SK-N-SH (cell line): ENCODE measurements around the gene TMUB1. TPM values are rescaled to one million over a fixed set of nuclear protein-coding genes. Genes with fewer than 3 reads are reported as not detected.
A peak's percentile ranks its signal among the peaks of the same experiment; 100 is the strongest.

Experiments used
- CTCF ChIA-PET: fragments of 300-600, 350-600 bp; formaldehyde crosslinking; extraction: SDS; loops from one replicate; lab custom pipeline; 2021; lab: Yijun Ruan, JAX
- POLR2A ChIA-PET: fragments of 350-600 bp; sonication (Branson Sonifier 250); formaldehyde crosslinking; extraction: SDS; loops from one replicate; lab custom pipeline; 2020; ENCODE audit warnings: antibody characterized with exemption, inconsistent platforms; lab: Yijun Ruan, JAX
- DNase-seq: peaks from one replicate; pipeline ENCODE4 v3.0.0; 2012
- H2AFZ ChIP-seq: fragments of 200-600 bp; sonication (generic); 2 replicates; pipeline ENCODE4 v1.8.1; 2016; ENCODE audit warnings: antibody characterized with exemption, mild to moderate bottlenecking, low read depth
- H3F3A ChIP-seq: fragments of 200-600 bp; sonication (generic); replicated peaks from 2 replicates; pipeline ENCODE3; 2016; ENCODE audit warnings: antibody characterized with exemption, mild to moderate bottlenecking; ENCODE audit not compliant: insufficient read depth
- H3K27ac ChIP-seq, 2 experiments: fragments of 200-500 bp in 1 of 2; fragments of 200-600 bp in 1 of 2; sonication (Bioruptor generic) in 1 of 2; sonication (generic), shearing (Covaris generic) in 1 of 2; 2 replicates each; pipeline versions ENCODE4 v1.5.1 to v1.6.1; 2014 to 2016; ENCODE audit warnings: low read depth in 2 of 2, inconsistent platforms in 1 of 2, low read length in 1 of 2, mild to moderate bottlenecking in 1 of 2, mixed read lengths in 1 of 2
- H3K27me3 ChIP-seq: fragments of 200-600 bp; sonication (generic), shearing (Covaris generic); 2 replicates; pipeline ENCODE4 v1.6.1; 2016; ENCODE audit warnings: mixed run types; ENCODE audit not compliant: insufficient read depth
- H3K36me3 ChIP-seq, 2 experiments: fragments of 200-500 bp in 1 of 2; fragments of 200-600 bp in 1 of 2; sonication (Bioruptor generic) in 1 of 2; sonication (generic) in 1 of 2; replicated peaks in 1 of 2; 2 replicates each; pipeline versions ENCODE3 to v1.5.1; 2014 to 2016; ENCODE audit warnings: low read length in 1 of 2, mild to moderate bottlenecking in 1 of 2; ENCODE audit not compliant: insufficient read depth in 2 of 2, control insufficient read depth in 1 of 2
- H3K4me1 ChIP-seq, 2 experiments: fragments of 200-500 bp in 1 of 2; fragments of 200-600 bp in 1 of 2; sonication (Bioruptor generic) in 1 of 2; sonication (generic), shearing (Covaris generic) in 1 of 2; 2 replicates each; pipeline versions ENCODE4 v1.5.1 to v1.6.1; 2014 to 2016; ENCODE audit warnings: low read depth in 1 of 2, low read length in 1 of 2, mixed run types in 1 of 2; ENCODE audit not compliant: insufficient read depth in 2 of 2, control insufficient read depth in 1 of 2
- H3K4me2 ChIP-seq: fragments of 200-600 bp; sonication (generic), shearing (Covaris generic); 2 replicates; pipeline ENCODE4 v1.6.1; 2017; ENCODE audit warnings: mixed run types
- H3K4me3 ChIP-seq, 2 experiments: fragments of 200-500 bp in 1 of 2; fragments of 200-600 bp in 1 of 2; sonication (Bioruptor generic) in 1 of 2; sonication (generic), shearing (Covaris generic) in 1 of 2; 2 replicates each; pipeline versions ENCODE4 v1.5.1 to v1.8.1; 2014 to 2016; ENCODE audit warnings: low read depth in 2 of 2, inconsistent platforms in 1 of 2, low read length in 1 of 2, mild to moderate bottlenecking in 1 of 2, mixed read lengths in 1 of 2, moderate library complexity in 1 of 2
- H3K79me2 ChIP-seq: fragments of 200-600 bp; sonication (generic); 2 replicates; pipeline ENCODE4 v1.8.1; 2017; ENCODE audit warnings: mild to moderate bottlenecking; ENCODE audit not compliant: insufficient read depth
- H3K9ac ChIP-seq: fragments of 200-600 bp; sonication (generic); 2 replicates; pipeline ENCODE4 v1.6.1; 2017; ENCODE audit warnings: mixed run types
- H3K9me2 ChIP-seq: fragments of 200-600 bp; sonication (generic); 2 replicates; pipeline ENCODE4 v1.6.1; 2017; ENCODE audit warnings: mixed run types
- H3K9me3 ChIP-seq: fragments of 200-600 bp; sonication (generic); 2 replicates; pipeline ENCODE4 v1.6.1; 2017; ENCODE audit warnings: mixed run types, mild to moderate bottlenecking, moderate library complexity
- H4K20me1 ChIP-seq: fragments of 200-600 bp; sonication (generic); 2 replicates; pipeline ENCODE4 v1.6.1; 2017; ENCODE audit warnings: mild to moderate bottlenecking, mixed run types; ENCODE audit not compliant: insufficient read depth
- EP300 ChIP-seq, 2 experiments: IDR thresholded peaks; 2 replicates each; pipeline versions ENCODE4 v1.4.0 to v1.6.1; 2012; ENCODE audit warnings: borderline replicate concordance in 1 of 2, low read depth in 1 of 2, low read length in 1 of 2
- EZH2phosphoT487 ChIP-seq: fragments of 200-600 bp; sonication (generic); IDR thresholded peaks from 2 replicates; pipeline ENCODE4 v1.6.1; 2017; ENCODE audit warnings: low read depth, mixed run types, mild to moderate bottlenecking, antibody characterized with exemption, moderate library complexity, borderline replicate concordance
- FOSL2 ChIP-seq: IDR thresholded peaks from 2 replicates; pipeline ENCODE4 v1.4.0; 2012; ENCODE audit warnings: low read depth, mild to moderate bottlenecking, moderate library complexity, borderline replicate concordance
- FOXJ3 ChIP-seq: sonication (generic); formaldehyde crosslinking; IDR thresholded peaks from 2 replicates; pipeline ENCODE4 v1.5.1; 2020; ENCODE audit warnings: mild to moderate bottlenecking, missing genetic modification reagents
- GABPA ChIP-seq: IDR thresholded peaks from 2 replicates; pipeline ENCODE4 v1.4.0; 2012; ENCODE audit warnings: low read depth, mild to moderate bottlenecking
- GATA2 ChIP-seq: sonication (generic); formaldehyde crosslinking; IDR thresholded peaks from 2 replicates; pipeline ENCODE4 v1.5.0; 2020; ENCODE audit warnings: mild to moderate bottlenecking, missing genetic modification reagents
- JUND ChIP-seq: IDR thresholded peaks from 2 replicates; pipeline ENCODE4 v1.4.0; 2012
- MEF2A ChIP-seq: IDR thresholded peaks from 2 replicates; pipeline ENCODE4 v1.4.0; 2012; ENCODE audit warnings: low read depth, borderline replicate concordance
- NFIC ChIP-seq: IDR thresholded peaks from 2 replicates; pipeline ENCODE4 v1.4.0; 2012; ENCODE audit warnings: borderline replicate concordance
- RAD21 ChIP-seq: IDR thresholded peaks from 2 replicates; pipeline ENCODE4 v1.6.1; 2012; ENCODE audit warnings: mild to moderate bottlenecking, low read length
- RCOR1 ChIP-seq: fragments of 150-350 bp; IDR thresholded peaks from 2 replicates; pipeline ENCODE4 v1.6.1; 2017; ENCODE audit warnings: antibody characterized with exemption, low read length
- RFX5 ChIP-seq: IDR thresholded peaks from 2 replicates; pipeline ENCODE4 v1.6.1; 2012; ENCODE audit warnings: mild to moderate bottlenecking, improper control_type of control experiment, low read length
- RXRA ChIP-seq: IDR thresholded peaks from 2 replicates; pipeline ENCODE4 v1.4.0; 2012; ENCODE audit warnings: low read depth, mild to moderate bottlenecking, borderline replicate concordance
- TAF1 ChIP-seq: IDR thresholded peaks from 2 replicates; pipeline ENCODE4 v1.6.1; 2012; ENCODE audit warnings: low read depth, mild to moderate bottlenecking, low read length, moderate library complexity, borderline replicate concordance
- TEAD4 ChIP-seq: IDR thresholded peaks from 2 replicates; pipeline ENCODE4 v1.4.0; 2012; ENCODE audit warnings: mild to moderate bottlenecking, borderline replicate concordance; ENCODE audit not compliant: insufficient read depth
- USF2 ChIP-seq: fragments of 150-350 bp; IDR thresholded peaks from 2 replicates; pipeline ENCODE4 v1.6.1; 2017; ENCODE audit warnings: antibody characterized with exemption, low read length, low read depth, borderline replicate concordance
- YY1 ChIP-seq: IDR thresholded peaks from 2 replicates; pipeline ENCODE4 v1.4.0; 2012; ENCODE audit warnings: low read depth, mild to moderate bottlenecking
- WGBS: methylation state at CpG from one replicate; pipeline ENCODE4 v1.1.6; 2017; ENCODE audit warnings: low lambda C conversion rate; 5-methylcytosine and 5-hydroxymethylcytosine counted together
- polyA plus RNA-seq, 3 experiments: library from polyadenylated mRNA; depleted of rRNA; stranded (reverse); fragments of >200 nt; gene quantifications; 2 replicates each; pipeline ENCODE4 v1.2.3, GENCODE V29; 2012
- TF ChIP-seq, protein P1 (sequence below): IDR thresholded peaks from 2 replicates; pipeline ENCODE4 v1.4.0; 2012; ENCODE audit warnings: low read depth, borderline replicate concordance

Gene TMUB1
- polyA plus RNA-seq, 1 of the 3 experiments (the other 2 are of a cell fraction), result 60.6 TPM

DNA sequence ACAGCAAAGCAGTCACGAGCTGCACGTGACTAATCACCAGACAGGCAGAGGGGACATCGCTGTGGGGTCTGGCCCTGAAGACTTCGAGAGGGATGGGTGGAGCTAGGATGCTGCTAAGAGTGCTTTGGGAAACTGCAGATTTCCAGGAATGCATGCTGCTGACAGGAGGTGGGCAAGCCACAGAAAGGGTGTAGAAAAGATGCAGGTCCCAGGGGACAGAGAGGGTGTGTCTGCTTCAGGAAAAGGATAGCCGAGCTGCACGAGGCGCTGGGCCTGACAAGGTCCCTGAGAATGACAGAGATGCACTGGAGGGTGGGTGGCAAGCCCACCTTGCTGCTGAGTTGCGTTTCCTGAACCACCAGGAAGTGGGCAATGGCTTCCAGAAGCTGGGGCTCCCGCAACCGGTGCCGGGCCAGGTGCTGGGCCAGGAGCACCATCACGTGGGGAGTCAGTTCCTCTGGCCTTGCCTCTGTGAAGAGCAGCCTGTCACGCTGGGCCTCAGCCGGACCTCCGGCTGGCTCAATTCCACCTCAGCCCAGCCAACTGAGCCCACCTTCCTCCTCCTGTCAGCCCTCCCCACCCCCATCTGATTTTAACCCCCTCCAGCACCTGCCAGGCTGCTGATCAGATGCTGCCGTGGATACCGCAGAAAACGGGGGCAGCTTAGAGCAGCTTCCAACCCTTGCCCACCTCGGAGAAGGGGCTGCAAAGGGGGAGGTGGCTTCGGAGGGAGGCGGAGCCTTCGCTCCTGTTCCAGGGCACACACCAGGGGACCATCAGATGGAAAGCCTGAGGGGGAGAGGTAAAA, 4.9 kb downstream of the TMUB1 start:
- Histone ChIP-seq H3F3A (peaks cover 31% of the 10 kb centered on the region), H3K4me3 (no peak overlapping the region)
- TF ChIP-seq USF2 (no peak), MEF2A (no peak), RCOR1 (no peak), YY1 (no peak), GABPA (no peak), JUND (no peak), RFX5 (no peak), GATA2 (CRISPR knock-in tag) (no peak), FOSL2 (no peak), EP300 (IDR thresholded peaks at IDR 0.05; ENCODE audit: borderline replicate concordance in 1 of 2, low read depth in 1 of 2, low read length in 1 of 2) (no peak), NFIC (no peak), TEAD4 (no peak), RAD21 (no peak), TAF1 (no peak), FOXJ3 (no peak), EZH2phosphoT487 (no peak), RXRA (no peak)
- TF ChIP-seq, protein P1, sequence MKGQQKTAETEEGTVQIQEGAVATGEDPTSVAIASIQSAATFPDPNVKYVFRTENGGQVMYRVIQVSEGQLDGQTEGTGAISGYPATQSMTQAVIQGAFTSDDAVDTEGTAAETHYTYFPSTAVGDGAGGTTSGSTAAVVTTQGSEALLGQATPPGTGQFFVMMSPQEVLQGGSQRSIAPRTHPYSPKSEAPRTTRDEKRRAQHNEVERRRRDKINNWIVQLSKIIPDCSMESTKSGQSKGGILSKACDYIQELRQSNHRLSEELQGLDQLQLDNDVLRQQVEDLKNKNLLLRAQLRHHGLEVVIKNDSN, result no peak
- TF ChIP-seq, all 33 proteins: peak for 0
- WGBS, result 82% methylated on average over 20 of the region's 22 CpGs
- no peak for DNase-seq
- ChIA-PET CTCF (interaction anchor here (1.2 to 21.3 kb wide), 6 partner anchors 9 to 50 kb away, joined by 3 to 474 read pairs (median 13); partner anchors contain the start of genes ABCB8, CDK5 and SLC4A2), POLR2A (interaction anchor here (1.1 kb wide), 1 partner anchor 9 kb away, joined by 3 read pairs; no protein-coding TSS in a partner anchor)
- H3K9me2 ChIP-seq, result no peaks in the 10 kb centered on the region
- H3K27ac ChIP-seq, result peak overlapping the region in 1 of 2 experiments; percentile 8; a peak in 1 of 4 replicates
- H4K20me1 ChIP-seq, result no peaks in the 10 kb centered on the region; the same call in 1 of the 2 replicates
- peaks cover 25 to 35% of the 10 kb centered on the region in 2 experiments for H3K4me1 ChIP-seq
- H3K79me2 ChIP-seq, result peaks cover 48% of the 10 kb centered on the region
- peak overlapping the region; percentile 98 for H3K4me2 ChIP-seq
- H3K27me3 ChIP-seq, result no peaks in the 10 kb centered on the region
- H3K9me3 ChIP-seq, result no peaks in the 10 kb centered on the region
- H2AFZ ChIP-seq, result no peak overlapping the region
- H3K36me3 ChIP-seq, result peaks cover 18 to 67% of the 10 kb centered on the region in 2 experiments
- no peak overlapping the region for H3K9ac ChIP-seq
